GM12874 (cell line): Measurements from ENCODE around the gene S100A1.

ENCODE experiments used
- CTCF ChIP-seq: IDR thresholded peaks from 2 replicates; pipeline ENCODE4 v1.5.1; 2011; ENCODE audit warnings: low read depth, mild to moderate bottlenecking, control low read depth, low read length, moderate library complexity; ENCODE audit not compliant: insufficient read depth

S100A1 gene

GRCh38 chr1:153588482-153588881 is 39.8 kb upstream of the S100A1 start:
- TF ChIP-seq CTCF = no peak

GRCh38 chr1:153592748-153593147 is 35.5 kb upstream of the S100A1 start:
- no peak for TF ChIP-seq CTCF

GRCh38 chr1:153597206-153597605 is 31.0 kb upstream of the S100A1 start:
- no peak for TF ChIP-seq CTCF

- TF ChIP-seq CTCF = no peak
Measured at GRCh38 chr1:153598309-153599172, 29.7 kb upstream of the S100A1 start.

GRCh38 chr1:153599847-153600246 is 28.4 kb upstream of the S100A1 start:
- no peak for TF ChIP-seq CTCF

- no peak for TF ChIP-seq CTCF
Measured at GRCh38 chr1:153602749-153603148, 25.5 kb upstream of the S100A1 start.

GRCh38 chr1:153606194-153606593 is 22.0 kb upstream of the S100A1 start:
- no peak for TF ChIP-seq CTCF

GRCh38 chr1:153607381-153607780 is 20.9 kb upstream of the S100A1 start:
- TF ChIP-seq CTCF = no peak
